HepG2 (cell line): Measurements from ENCODE around the gene MGA. TPM values are rescaled to one million over a fixed set of nuclear protein-coding genes. Genes with fewer than 3 reads are reported as not detected.

Experiments
- AHDC1 ChIP-seq: sonication (generic); formaldehyde crosslinking; IDR thresholded peaks from 2 replicates; pipeline ENCODE4 v1.5.1; 2020; ENCODE audit warnings: mild to moderate bottlenecking, missing genetic modification reagents, borderline replicate concordance
- DPF2 ChIP-seq: sonication (generic); formaldehyde crosslinking; IDR thresholded peaks from 2 replicates; pipeline ENCODE4 v1.4.0; 2020; ENCODE audit warnings: mild to moderate bottlenecking, low read depth, missing genetic modification reagents, borderline replicate concordance
- KIAA2018 ChIP-seq: sonication (generic); formaldehyde crosslinking; IDR thresholded peaks from 2 replicates; pipeline ENCODE4 v1.5.0; 2020; ENCODE audit warnings: mild to moderate bottlenecking, missing genetic modification reagents, borderline replicate concordance
- PRDM4 ChIP-seq: sonication (generic); formaldehyde crosslinking; IDR thresholded peaks from 2 replicates; pipeline ENCODE4 v1.9.0; 2021; ENCODE audit warnings: missing genetic modification reagents, borderline replicate concordance
- RXRB ChIP-seq: IDR thresholded peaks from 2 replicates; pipeline ENCODE4 v1.6.1; 2016; ENCODE audit warnings: borderline replicate concordance, missing genetic modification reagents, missing compliant biosample characterization
- TAF1 ChIP-seq: sonication (generic); formaldehyde crosslinking; IDR thresholded peaks from 2 replicates; pipeline ENCODE4 v1.4.0; 2020; ENCODE audit warnings: missing genetic modification reagents
- ZMYM3 ChIP-seq: sonication (generic); formaldehyde crosslinking; IDR thresholded peaks from 2 replicates; pipeline ENCODE4 v1.5.1; 2020; ENCODE audit warnings: mild to moderate bottlenecking, missing genetic modification reagents
- ZNF232 ChIP-seq: sonication (generic); formaldehyde crosslinking; IDR thresholded peaks from 2 replicates; pipeline ENCODE4 v1.4.0; 2020; ENCODE audit warnings: missing genetic modification reagents, borderline replicate concordance
- ZNF780A ChIP-seq: sonication (generic); formaldehyde crosslinking; IDR thresholded peaks from 2 replicates; pipeline ENCODE4 v1.8.0; 2022; ENCODE audit warnings: mild to moderate bottlenecking, missing genetic modification reagents, moderate library complexity
- ZNF83 ChIP-seq: sonication (generic); formaldehyde crosslinking; IDR thresholded peaks from 2 replicates; pipeline ENCODE4 v1.4.0; 2020; ENCODE audit warnings: missing genetic modification reagents, mild to moderate bottlenecking, borderline replicate concordance
- ZNF879 ChIP-seq: sonication (generic); formaldehyde crosslinking; IDR thresholded peaks from 2 replicates; pipeline ENCODE4 v1.8.1; 2023; ENCODE audit warnings: missing genetic modification reagents
- polyA plus RNA-seq, 8 experiments: library from polyadenylated mRNA; depleted of rRNA in 3 of 8; stranded (reverse) in 7 of 8; unstranded in 1 of 8; fragments of >200 nt; fragmentation: Illumina TruSeq in 4 of 8; extraction: Trizol in 4 of 8; gene quantifications; 2 replicates each; pipeline versions ENCODE4 v1.2.1 to v1.2.3, GENCODE V29; 2011 to 2016; ENCODE audit warnings: low read depth in 4 of 8, missing spikeins in 1 of 8, mixed read lengths in 1 of 8; ENCODE audit not compliant: insufficient read depth in 1 of 8
- total RNA-seq, 5 experiments: library from RNA; depleted of rRNA; stranded (reverse); fragments of >200 nt; fragmentation: Illumina TruSeq; extraction: Trizol; gene quantifications; 2 replicates each; pipeline ENCODE4 v1.2.3, GENCODE V29; 2016; ENCODE audit warnings: low read depth in 1 of 5

Gene MGA
- total and polyA plus RNA-seq, 2 of the 13 experiments (the other 11 are each of a cell fraction or from before 2014, with no cell fraction given) = 5.3 to 59.0 TPM

- TF ChIP-seq ZNF232 (CRISPR knock-in tag) = peak; percentile 70; the same call in 1 of the 2 replicates
- TF ChIP-seq TAF1 (CRISPR knock-in tag) = peak; percentile 47; the same call in 1 of the 2 replicates
- no peak; the same call in 1 of the 2 replicates for TF ChIP-seq ZMYM3 (CRISPR knock-in tag)
- TF ChIP-seq ZNF879 (CRISPR knock-in tag) = 0 out of 2 replicates have a peak, but pooled peaks have one; percentile 86
- TF ChIP-seq RXRB (CRISPR knock-in tag) = peak; percentile 36; the same call in 1 of the 2 replicates
- peak; percentile 44; the same call in 1 of the 2 replicates for TF ChIP-seq ZNF83 (CRISPR knock-in tag)
- 0 out of 2 replicates have a peak, but pooled peaks have one; percentile 36 for TF ChIP-seq AHDC1 (CRISPR knock-in tag)
- TF ChIP-seq ZNF780A (CRISPR knock-in tag) = no peak
- no peak for TF ChIP-seq DPF2
- TF ChIP-seq PRDM4 (CRISPR knock-in tag) = no peak
- no peak for TF ChIP-seq KIAA2018 (CRISPR knock-in tag)
These were observed at the start of gene MGA (continued) for GRCh38 chr15:41660235-41661077.
